ENCODE data around the gene IRX4.

IRX4 gene

DNA sequence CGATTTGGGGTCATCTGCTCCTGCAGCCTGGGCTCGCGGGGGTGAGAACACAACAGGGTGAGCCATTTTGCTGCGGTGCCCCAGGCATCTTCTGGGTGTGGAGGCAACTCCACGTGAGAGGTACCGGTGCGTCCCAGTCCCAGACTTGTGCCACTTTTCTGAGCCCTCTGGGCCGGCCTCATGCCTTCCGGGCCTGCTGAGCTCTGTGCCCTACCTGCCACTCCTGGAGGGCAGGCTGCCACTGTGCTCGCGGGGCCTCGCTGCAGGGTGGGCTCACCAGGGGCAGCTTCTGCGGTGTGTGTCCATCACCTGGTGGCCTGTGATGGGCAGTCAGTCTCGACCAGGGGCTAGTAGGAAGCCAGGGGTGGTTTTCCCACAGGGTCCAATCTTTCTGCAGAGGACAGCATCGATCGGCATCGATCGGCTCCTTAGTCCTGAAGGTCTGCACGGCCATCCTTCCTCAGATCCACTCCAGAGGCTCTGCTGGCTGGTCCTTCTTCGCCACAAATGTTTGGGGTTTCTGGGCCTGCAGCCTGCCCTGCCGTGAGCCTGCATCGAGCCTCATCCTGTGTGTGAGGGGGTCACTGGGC, 22.6 kb downstream of the IRX4 start:
- H3K4me3 ChIP-seq (replicated peaks in 1 of 2; ENCODE audit: low read depth in 2 of 2, low read length in 2 of 2) = no peak overlapping the region
- TF ChIP-seq, protein P1, sequence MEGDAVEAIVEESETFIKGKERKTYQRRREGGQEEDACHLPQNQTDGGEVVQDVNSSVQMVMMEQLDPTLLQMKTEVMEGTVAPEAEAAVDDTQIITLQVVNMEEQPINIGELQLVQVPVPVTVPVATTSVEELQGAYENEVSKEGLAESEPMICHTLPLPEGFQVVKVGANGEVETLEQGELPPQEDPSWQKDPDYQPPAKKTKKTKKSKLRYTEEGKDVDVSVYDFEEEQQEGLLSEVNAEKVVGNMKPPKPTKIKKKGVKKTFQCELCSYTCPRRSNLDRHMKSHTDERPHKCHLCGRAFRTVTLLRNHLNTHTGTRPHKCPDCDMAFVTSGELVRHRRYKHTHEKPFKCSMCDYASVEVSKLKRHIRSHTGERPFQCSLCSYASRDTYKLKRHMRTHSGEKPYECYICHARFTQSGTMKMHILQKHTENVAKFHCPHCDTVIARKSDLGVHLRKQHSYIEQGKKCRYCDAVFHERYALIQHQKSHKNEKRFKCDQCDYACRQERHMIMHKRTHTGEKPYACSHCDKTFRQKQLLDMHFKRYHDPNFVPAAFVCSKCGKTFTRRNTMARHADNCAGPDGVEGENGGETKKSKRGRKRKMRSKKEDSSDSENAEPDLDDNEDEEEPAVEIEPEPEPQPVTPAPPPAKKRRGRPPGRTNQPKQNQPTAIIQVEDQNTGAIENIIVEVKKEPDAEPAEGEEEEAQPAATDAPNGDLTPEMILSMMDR (IDR thresholded peaks at IDR 0.05; ENCODE audit: low read depth, low read length) = no peak
- no peak for DNase-seq (ENCODE audit: low read depth in 2 of 2)

DNA sequence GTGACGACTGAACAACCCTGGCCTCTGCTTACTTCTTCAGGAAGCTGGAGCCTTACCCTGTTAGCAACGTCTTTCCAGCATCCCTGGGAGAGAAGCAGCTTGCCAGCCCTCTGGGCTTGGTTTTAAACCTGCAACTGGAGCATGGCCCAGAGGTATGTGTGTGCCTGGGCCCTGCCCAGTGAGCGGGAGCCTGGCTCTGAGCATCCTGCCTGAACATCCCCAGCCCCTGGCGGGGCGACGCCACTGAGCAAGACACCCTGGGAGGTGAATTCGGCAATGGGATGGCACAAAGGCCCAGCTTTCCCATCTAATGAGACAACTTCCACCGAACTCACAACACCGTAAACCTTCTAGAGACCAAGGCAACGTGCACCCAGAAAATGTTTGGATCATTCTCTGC, 23.6 kb downstream of the IRX4 start:
- no peak overlapping the region for H3K4me3 ChIP-seq (replicated peaks in 1 of 2; ENCODE audit: low read depth in 2 of 2, low read length in 2 of 2)
- no peak for DNase-seq (ENCODE audit: low read depth in 2 of 2)
- TF ChIP-seq, protein P1 (IDR thresholded peaks at IDR 0.05; ENCODE audit: low read depth, low read length) = no peak

DNA sequence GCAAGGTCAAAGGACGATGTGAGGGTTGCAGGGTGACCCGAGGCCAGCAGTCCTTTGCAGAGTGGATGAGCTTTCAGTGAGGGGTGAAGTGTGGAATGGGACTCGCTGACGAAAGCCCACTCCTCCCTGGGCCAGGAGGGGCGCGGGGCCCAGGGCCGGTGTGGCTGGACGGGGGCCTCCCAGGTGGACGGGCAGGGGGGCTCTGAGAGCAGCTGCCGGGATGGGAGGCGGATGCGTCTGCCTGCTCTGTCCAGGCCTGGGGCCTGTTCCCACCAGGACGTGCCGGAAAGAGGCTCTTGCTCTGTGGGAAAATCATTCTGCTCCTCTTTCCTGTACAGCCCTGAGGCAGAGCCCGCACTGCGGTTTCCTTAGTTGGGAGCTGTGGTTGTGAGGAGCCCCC, 24.3 kb downstream of the IRX4 start:
- no peak overlapping the region for H3K4me3 ChIP-seq (replicated peaks in 1 of 2; ENCODE audit: low read depth in 2 of 2, low read length in 2 of 2)
- TF ChIP-seq, protein P1 (IDR thresholded peaks at IDR 0.05; ENCODE audit: low read depth, low read length) = no peak
- DNase-seq (ENCODE audit: low read depth in 2 of 2) = no peak

DNA sequence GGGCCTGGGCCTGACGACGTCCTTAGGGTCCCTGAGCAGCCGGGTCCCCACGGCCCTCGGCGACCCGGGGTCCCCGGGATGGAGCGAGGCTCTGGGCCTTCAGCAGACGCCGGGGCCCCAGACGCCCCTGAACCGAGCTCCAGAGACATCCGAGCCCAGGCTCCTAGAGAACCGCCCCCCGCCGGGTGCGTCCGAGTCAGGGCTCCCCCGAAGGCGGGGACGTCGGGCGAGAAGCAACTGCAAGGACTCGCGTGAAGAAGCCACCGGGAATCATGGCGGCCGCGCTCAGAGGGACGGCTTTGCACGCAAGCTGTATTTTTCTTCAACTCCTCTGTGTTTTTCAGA, 25.5 kb downstream of the IRX4 start:
- no peak overlapping the region for H3K4me3 ChIP-seq (replicated peaks in 1 of 2; ENCODE audit: low read depth in 2 of 2, low read length in 2 of 2)
- DNase-seq (ENCODE audit: low read depth in 2 of 2) = no peak
- TF ChIP-seq, protein P1 (IDR thresholded peaks at IDR 0.05; ENCODE audit: low read depth, low read length) = no peak

DNA sequence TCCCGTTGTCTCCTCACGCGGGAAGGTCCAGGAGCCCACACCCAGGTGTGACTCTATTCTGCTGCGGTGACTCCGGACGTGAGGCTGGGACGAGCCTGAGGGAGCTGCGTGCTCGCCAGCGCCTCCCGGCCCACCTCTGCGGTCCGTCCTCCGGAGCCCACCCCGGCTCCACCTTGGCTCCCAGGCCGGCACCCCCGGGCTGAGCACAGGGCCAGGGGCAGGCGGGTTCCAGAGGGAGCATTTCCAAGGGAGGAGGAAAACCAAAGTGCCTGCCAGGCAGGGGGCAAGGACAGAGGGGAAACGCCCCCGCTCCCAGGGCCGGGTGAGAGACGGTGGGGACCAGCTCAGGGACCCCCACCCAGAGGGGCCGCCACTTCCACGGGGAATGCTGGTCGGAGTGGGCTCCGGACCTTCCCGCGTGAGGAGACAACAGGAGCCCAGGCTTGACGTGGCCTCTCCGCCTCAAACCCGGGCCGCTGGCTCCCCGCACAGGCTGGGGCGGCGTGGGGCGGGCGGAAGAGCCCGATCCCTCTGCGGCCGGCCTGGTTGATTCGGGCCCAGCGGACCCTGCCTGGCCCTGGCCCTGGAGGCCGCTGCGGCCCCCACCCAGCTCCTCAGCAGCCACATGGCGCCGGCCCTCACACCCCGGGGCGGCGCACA, 26.0 kb downstream of the IRX4 start:
- TF ChIP-seq, protein P1 (IDR thresholded peaks at IDR 0.05; ENCODE audit: low read depth, low read length) = no peak
- H3K4me3 ChIP-seq (replicated peaks in 1 of 2; ENCODE audit: low read depth in 2 of 2, low read length in 2 of 2) = peak overlapping the region; percentile 36 to 46
- no peak for DNase-seq (ENCODE audit: low read depth in 2 of 2)

DNA sequence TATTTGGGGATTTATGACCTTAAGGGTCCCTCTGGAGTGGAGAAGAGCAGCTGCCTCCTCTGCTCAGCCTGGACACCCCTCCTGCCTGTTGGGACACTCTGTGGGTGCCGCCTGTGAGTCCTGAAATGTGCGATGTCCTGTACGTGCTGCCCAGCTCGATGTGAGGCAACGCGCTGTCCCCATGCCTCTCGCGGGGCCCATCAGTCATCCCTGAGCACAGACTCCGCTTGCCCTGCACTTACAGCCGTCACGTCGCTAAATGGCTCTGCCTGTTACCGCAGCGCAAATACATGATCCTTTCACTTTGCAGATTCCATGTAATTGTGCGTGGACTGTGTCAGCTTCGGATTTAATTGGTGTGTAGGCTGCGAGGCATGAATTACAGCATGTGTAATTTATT, 27.1 kb downstream of the IRX4 start:
- TF ChIP-seq, protein P1 (IDR thresholded peaks at IDR 0.05; ENCODE audit: low read depth, low read length) = no peak
- DNase-seq (ENCODE audit: low read depth in 2 of 2) = no peak
- H3K4me3 ChIP-seq (replicated peaks in 1 of 2; ENCODE audit: low read depth in 2 of 2, low read length in 2 of 2) = no peak overlapping the region

DNA sequence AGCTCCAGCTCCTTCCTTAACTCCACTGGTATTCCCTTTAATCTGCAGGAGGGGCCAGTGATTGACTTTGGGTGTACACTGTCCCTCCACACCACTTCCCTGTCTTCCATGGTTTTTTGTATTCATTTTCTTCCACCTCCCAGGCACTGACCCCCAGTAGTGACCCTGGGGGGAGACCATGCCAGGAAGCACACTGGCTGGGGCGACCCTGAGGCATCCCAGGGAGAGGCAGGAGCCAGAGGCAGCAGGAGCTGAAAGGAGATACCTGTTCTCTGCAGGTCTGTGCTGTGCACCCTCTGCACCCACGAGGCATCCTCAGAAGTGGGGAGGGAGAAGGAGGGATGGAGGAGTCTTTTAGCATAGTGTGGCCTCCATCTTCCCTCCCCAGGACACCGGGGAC, 27.6 kb downstream of the IRX4 start:
- TF ChIP-seq, protein P1 (IDR thresholded peaks at IDR 0.05; ENCODE audit: low read depth, low read length) = no peak
- DNase-seq (ENCODE audit: low read depth in 2 of 2) = no peak
- H3K4me3 ChIP-seq (replicated peaks in 1 of 2; ENCODE audit: low read depth in 2 of 2, low read length in 2 of 2) = no peak overlapping the region
